ENCODE data around the gene UPF3B.

DNA sequence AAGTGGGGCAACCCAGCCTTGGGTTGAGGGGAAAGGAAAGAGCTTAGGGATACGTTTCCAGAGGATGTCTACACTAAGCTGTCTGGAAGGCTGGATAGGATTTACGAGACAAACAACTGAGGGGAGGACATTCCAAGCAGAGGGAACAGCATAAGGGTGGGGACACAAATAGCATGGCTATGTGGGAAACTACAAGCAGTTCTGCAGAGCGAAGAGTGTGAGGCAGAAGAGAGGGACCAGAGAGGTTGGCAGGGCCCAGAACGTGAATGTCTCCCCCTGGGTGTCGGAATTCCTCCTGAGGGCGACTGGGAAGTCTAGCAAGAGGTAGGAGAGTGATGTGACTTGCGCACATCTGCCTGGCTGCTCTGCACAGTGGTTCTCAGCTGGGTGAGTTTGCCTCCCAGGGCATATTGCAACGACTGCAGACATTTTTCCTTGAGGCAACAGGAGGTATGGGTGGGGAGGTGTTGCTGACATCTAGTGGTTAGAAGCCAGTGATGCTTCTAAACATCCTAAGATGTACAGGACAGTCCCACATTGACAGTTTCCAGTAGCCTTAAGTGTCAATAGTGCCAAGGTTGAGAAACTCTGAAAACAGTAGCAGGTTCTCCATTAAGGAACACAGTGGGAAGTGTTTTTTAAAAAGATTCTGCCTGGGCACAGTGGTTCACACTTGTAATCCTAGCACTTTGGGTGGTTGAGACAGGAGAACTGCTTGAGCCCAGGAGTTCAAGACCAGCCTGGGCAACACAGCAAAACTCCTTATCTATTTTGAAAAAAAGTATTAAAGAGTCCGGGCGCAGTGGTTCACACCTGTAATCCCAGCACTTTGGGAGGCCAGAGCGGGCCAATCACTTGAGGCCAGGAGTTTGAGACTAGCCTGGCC is 28.0 kb upstream of the UPF3B start:
- TF ChIP-seq, protein P1, sequence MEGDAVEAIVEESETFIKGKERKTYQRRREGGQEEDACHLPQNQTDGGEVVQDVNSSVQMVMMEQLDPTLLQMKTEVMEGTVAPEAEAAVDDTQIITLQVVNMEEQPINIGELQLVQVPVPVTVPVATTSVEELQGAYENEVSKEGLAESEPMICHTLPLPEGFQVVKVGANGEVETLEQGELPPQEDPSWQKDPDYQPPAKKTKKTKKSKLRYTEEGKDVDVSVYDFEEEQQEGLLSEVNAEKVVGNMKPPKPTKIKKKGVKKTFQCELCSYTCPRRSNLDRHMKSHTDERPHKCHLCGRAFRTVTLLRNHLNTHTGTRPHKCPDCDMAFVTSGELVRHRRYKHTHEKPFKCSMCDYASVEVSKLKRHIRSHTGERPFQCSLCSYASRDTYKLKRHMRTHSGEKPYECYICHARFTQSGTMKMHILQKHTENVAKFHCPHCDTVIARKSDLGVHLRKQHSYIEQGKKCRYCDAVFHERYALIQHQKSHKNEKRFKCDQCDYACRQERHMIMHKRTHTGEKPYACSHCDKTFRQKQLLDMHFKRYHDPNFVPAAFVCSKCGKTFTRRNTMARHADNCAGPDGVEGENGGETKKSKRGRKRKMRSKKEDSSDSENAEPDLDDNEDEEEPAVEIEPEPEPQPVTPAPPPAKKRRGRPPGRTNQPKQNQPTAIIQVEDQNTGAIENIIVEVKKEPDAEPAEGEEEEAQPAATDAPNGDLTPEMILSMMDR (IDR thresholded peaks at IDR 0.05): peak; percentile 28 to 62 (median 42)
- TF ChIP-seq POLR2A (IDR thresholded peaks at IDR 0.05): no peak

All from heart left ventricle (tissue), 13 donors.